ENCODE data around the gene ZNF749. TPM values are rescaled to one million over a fixed set of nuclear protein-coding genes. Genes with fewer than 3 reads are reported as not detected.

The ZNF749 gene
- total RNA-seq = 6.3 and 6.5 TPM in 2 replicates

DNA sequence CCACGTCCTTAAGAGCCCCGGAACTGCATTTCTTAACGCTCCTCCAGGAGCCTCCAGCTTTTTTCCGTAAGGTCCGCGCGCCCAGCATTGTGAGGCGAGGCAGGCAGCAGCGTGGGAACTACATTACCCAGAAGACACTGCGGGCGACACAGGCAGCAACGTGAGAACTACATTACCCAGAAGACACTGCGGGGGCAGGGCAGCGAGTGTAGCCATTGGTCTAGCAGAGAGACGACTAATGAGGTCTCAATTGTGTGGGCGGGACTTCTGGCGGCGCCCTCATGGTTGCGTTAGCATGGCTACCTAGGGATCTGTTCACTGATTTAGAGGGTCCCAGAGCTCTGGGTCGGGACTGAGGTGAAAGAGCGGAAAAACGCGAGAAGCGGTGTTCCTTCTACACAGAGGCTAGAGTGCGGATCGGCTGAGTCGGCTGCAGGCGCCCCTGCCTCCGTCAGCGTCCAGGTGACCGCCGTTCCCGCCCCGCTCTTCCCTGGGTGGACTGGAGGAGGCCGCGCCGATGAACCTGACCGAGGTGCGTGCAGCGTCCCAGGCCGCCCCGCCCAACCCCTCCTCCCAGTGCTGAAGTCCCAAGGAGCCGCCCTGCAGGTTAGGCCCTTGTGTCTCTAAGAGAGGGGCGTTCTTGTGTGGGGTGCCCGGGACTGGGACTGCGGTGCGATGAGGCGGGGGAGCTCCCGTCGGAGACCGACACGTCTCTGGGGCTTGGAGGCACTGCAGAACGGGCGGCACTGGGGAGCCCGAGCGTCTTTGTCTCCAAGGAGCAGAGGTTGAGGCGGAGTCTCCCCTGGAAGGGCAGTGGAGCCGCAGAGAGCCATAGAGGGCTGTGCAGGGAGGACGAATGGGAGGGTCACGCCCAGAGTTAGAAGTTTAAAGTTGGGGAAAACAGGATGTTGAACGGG, at the start of gene ZNF749:
Gene ZNF749, plus strand, starts transcription at position 264 of the 917 bp plus-strand sequence. Its CDS starts 254 bp downstream, at position 518.

GRCh38 chr19:57389730-57390598, 45.2 kb upstream of the ZNF749 start, which contains the start of gene ZNF548:
Gene ZNF548 (plus strand): TSS chr19:57389854. CDS start chr19:57390100, 246 bp downstream.

DNA sequence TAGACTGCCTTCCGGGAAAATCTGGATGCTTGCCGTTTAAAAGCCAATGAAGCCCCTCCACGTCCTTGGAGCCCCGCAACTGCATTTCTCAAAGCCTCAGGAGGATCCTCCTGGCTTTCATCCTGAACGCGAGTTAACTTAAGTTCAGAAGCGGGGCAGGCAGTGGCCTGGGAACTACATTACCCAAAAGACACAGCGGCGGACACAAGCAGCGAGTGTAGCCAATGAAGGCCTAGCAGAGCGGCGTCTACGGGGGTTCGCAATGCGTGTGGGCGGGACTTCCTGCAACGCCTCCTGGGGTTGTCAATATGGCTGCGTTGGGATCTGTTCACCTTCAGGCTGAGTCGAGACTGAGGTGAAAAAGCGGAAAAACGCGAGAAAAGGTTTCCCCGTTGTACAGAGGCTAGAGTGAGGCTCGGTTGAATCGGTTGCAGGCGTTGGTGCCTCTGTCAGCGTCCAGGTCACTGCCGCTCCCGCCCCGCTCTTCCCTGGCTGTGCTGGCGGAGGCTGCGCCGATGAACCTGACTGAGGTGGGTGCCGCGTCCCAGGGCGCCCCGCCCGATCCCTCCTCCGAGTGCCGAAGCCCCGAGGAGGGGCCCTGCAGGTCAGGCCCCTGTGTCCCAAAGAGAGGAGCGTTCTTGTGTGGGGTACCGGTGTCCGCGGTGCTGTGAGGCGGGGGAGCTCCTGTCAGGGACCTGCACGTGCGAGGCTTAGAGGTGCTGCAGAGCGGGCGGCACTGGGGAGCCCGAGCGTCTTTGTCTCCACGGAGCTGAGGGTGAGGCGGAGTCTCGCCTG, 24.1 kb upstream of the ZNF749 start, which contains the start of gene ZNF17:
Gene ZNF17, plus strand, starts transcription at position 285 of the 795 bp plus-strand sequence. CDS start 2,455 bp downstream, outside the sequence.

GRCh38 chr19:57477191-57478008, 42.3 kb downstream of the ZNF749 start, which contains the start of gene ZNF772:
Gene ZNF772 (minus strand): TSS chr19:57477566. CDS start chr19:57477309, 257 bp downstream.

DNA sequence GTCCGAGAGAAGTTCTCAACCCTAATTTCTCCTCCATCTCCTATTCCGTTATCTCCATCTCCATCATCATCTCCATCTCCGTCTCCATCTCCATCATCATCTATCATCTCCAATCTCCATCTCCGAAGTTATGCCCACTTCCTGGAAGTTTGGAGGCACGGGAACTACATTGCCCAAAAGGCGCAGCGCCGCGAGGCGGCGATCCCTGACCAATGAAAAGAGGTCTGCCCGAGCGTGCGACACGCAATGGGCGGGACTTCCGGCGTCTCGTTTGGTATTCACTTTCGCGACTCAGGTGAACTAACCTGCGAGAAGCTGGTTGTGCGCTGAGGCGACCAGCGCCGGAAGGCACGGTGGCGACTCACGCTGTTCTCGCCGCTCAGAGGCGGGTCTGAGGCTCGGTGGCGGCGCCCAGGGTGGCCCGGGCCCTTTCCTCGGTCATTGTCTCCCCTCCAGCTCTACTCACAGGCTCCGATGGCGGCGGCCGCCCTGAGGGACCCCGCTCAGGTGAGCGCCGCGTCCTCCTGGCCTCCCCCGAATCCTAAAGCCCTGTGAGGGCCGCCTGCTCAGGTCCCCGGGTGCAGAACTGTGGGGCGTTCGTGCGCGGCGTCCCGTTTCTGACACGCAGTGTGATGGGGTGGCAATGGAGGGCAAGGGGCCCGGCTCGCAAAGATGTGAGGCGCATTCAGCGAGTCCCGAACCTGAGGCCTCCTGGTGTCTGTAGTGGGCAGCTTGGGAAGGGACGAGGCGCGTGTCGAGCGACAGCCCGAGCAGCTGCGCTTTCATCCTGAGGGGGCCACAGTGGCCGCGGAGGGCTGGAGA, 52.6 kb downstream of the ZNF749 start, which contains the start of gene ZNF419:
Gene ZNF419, plus strand, starts transcription at position 274 of the 822 bp plus-strand sequence. Its CDS starts 201 bp downstream, at position 475.

Other genes with a start within 250 kb of the ZNF749 start
- 10.3 and 22.5 TPM in 2 replicates for gene ZNF264, start 243.8 kb upstream of the ZNF749 start, total RNA-seq
- gene AURKC, start 204.3 kb upstream of the ZNF749 start, total RNA-seq = 0.09 TPM in 1 of 2 replicates, not detected in the other
- 6.4 and 9.2 TPM in 2 replicates for gene ZNF805, start 194.7 kb upstream of the ZNF749 start, total RNA-seq
- gene ZNF460, start 154.8 kb upstream of the ZNF749 start, total RNA-seq = 26.8 and 33.3 TPM in 2 replicates
- 3.7 and 4.6 TPM in 2 replicates for gene ZNF543, start 114.9 kb upstream of the ZNF749 start, total RNA-seq
- 5.4 and 6.5 TPM in 2 replicates for gene ZNF304, start 84.1 kb upstream of the ZNF749 start, total RNA-seq
- gene TRAPPC2B, start 71.8 kb upstream of the ZNF749 start, total RNA-seq = 25.3 and 28.2 TPM in 2 replicates
- 2.1 and 3.8 TPM in 2 replicates for gene ZNF547, start 71.8 kb upstream of the ZNF749 start, total RNA-seq
- 14.4 and 28.1 TPM in 2 replicates for gene ZNF548, start 45.5 kb upstream of the ZNF749 start, total RNA-seq
- gene ZNF17, start 24.2 kb upstream of the ZNF749 start, total RNA-seq = 1.9 and 4.3 TPM in 2 replicates
- 0.17 and 0.23 TPM in 2 replicates for gene VN1R1, start 21.8 kb downstream of the ZNF749 start, total RNA-seq
- gene ZNF772, start 42.2 kb downstream of the ZNF749 start, total RNA-seq = 9.7 and 11.4 TPM in 2 replicates
- gene ZNF419, start 52.4 kb downstream of the ZNF749 start, total RNA-seq = 7.6 and 9.6 TPM in 2 replicates
- 7.7 and 10.4 TPM in 2 replicates for gene ZNF773, start 64.6 kb downstream of the ZNF749 start, total RNA-seq
- 3.8 and 3.9 TPM in 2 replicates for gene ZNF549, start 92.0 kb downstream of the ZNF749 start, total RNA-seq
- gene ZNF550, start 124.5 kb downstream of the ZNF749 start, total RNA-seq = 2.6 and 2.8 TPM in 2 replicates
- gene ZNF416, start 143.6 kb downstream of the ZNF749 start, total RNA-seq = 5.5 and 6.6 TPM in 2 replicates
- 7.2 and 8.1 TPM in 2 replicates for gene ZIK1, start 148.8 kb downstream of the ZNF749 start, total RNA-seq
- gene ZNF530, start 164.6 kb downstream of the ZNF749 start, total RNA-seq = 4.0 and 4.2 TPM in 2 replicates
- 18.7 and 20.1 TPM in 2 replicates for gene ZNF134, start 178.9 kb downstream of the ZNF749 start, total RNA-seq
- 6.0 and 7.7 TPM in 2 replicates for gene ZNF211, start 197.8 kb downstream of the ZNF749 start, total RNA-seq
- gene ZSCAN4, start 233.6 kb downstream of the ZNF749 start, total RNA-seq = not detected in 2 replicates
- gene ZNF551, start 246.7 kb downstream of the ZNF749 start, total RNA-seq = 5.8 and 14.0 TPM in 2 replicates